Muscle of back (tissue), 11 donors: ENCODE data around the gene RNF20. TPM values are rescaled to one million over a fixed set of nuclear protein-coding genes. Genes with fewer than 3 reads are reported as not detected.
"Not testable (repeated sequence)": the region's sequence is repeated elsewhere in the genome, so short reads cannot be mapped to it uniquely, and the experiment has no call there.

Experiments used
- DNase-seq, 3 donors: peaks; one replicate each; pipeline versions ENCODE4 v3.0.0 to v3.0.0-alpha.2; 2013
- polyA plus RNA-seq, 10 donors: library from polyadenylated mRNA; unstranded; fragments of 120-200 nt; gene quantifications; one replicate each; pipeline ENCODE4 v1.2.1, GENCODE V29; 2013; ENCODE audit not compliant: insufficient read length in 10 of 10

The RNF20 gene
- polyA plus RNA-seq, 10 donors = 31.5 to 45.1 (median 36.3) TPM

GRCh38 chr9:101530076-101530711 lies 3.5 kb upstream of the RNF20 start:
- DNase-seq = peak; percentile 59 to 75 (median 62)

- no peak for DNase-seq
Observed at GRCh38 chr9:101536351-101536750, 2.7 kb downstream of the RNF20 start.

GRCh38 chr9:101536938-101537337 lies 3.3 kb downstream of the RNF20 start:
- peak; percentile 13 to 53 (median 27) for DNase-seq

GRCh38 chr9:101540069-101540468 lies 6.4 kb downstream of the RNF20 start:
- DNase-seq = no peak

GRCh38 chr9:101543098-101543735 lies 9.6 kb downstream of the RNF20 start:
- no peak for DNase-seq

- not testable (repeated sequence) for DNase-seq
Observed at GRCh38 chr9:101549472-101550098, 15.9 kb downstream of the RNF20 start.

- DNase-seq = no peak
Observed at GRCh38 chr9:101561740-101562139, 28.1 kb downstream of the RNF20 start.

GRCh38 chr9:101562966-101563365 lies 29.3 kb downstream of the RNF20 start:
- no peak for DNase-seq

GRCh38 chr9:101564252-101564651 lies 30.6 kb downstream of the RNF20 start:
- no peak for DNase-seq

GRCh38 chr9:101566904-101567724 lies 33.5 kb downstream of the RNF20 start:
- DNase-seq = no peak

DNA sequence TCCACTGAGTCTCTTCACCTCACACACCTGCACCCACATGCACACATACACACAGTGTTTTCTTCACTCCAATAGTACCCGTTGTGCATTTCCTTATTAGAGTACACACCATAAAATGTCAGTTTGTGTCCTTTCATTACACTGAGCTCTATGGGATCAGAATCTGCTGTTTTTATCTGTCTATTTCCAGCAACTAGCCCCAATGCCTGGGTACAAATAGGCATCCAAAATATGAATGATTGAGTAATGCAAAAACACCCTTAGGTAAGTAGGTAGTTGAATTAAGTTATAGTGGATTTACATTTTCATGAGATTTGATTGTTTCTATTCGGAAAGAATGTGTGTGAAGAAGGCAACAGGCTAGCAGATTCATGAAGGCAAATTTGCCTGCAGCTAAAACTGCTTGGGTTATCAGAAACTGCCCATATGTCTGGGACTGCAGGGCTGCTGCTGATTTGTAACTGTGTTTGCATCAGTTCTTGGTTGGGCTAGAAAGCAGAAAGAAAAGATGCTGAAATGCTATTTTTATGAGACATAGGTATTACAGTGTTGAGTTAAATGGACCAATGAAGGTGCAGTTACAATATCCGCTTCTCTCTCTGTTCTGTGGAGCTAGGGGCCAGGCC lies 34.2 kb downstream of the RNF20 start:
- DNase-seq = no peak

- DNase-seq = no peak
Observed at GRCh38 chr9:101569741-101570501, 36.3 kb downstream of the RNF20 start.

GRCh38 chr9:101571114-101571513 lies 37.5 kb downstream of the RNF20 start:
- no peak for DNase-seq

- DNase-seq = no peak
Observed at GRCh38 chr9:101572316-101572715, 38.7 kb downstream of the RNF20 start.

GRCh38 chr9:101574731-101575333 lies 41.2 kb downstream of the RNF20 start:
- no peak for DNase-seq

GRCh38 chr9:101578378-101578777 lies 44.7 kb downstream of the RNF20 start:
- DNase-seq = no peak

- peak in 1 of 3 donors; percentile 35 for DNase-seq
Observed at GRCh38 chr9:101579711-101580545, 46.3 kb downstream of the RNF20 start.

DNA sequence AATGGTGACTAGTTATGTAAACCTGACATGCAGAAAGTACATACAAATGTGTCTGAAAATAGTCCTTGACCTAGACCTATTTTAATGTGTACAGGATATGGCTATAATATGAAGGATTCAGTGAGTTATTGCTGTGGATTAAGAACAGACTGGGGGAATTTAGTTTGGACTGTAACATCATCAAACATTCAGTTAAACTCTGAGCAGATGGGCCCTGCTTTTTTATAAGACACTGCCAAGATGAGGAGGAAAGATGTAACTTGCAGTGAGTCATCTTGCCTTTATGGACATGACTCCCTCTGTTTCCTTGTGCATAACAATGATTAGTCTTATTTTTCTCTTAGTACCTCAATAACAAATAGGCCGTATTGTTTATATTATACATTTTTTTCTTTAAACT lies 48.9 kb downstream of the RNF20 start:
- peak; percentile 22 to 69 (median 59) for DNase-seq

DNA sequence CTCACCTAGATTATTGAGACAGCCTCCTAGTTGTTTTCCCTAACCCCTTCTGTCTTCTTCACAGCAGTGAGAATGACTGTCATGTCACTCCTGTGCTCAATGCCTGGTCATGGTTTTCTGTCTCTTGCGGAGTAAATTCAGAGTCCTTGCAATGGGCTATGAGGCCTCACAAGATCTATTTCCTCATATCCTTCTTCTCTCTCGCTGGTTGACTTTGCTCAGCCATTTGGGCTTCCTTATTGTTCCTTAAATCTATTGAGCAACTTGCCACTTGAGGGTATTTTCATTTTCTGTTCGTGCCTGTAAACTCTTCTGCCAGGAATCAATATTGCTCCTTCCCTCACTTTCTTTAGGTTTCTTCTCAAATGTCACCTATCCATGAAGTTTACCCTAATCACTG lies 52.1 kb downstream of the RNF20 start:
- DNase-seq = peak in 1 of 3 donors; percentile 10

- no peak for DNase-seq
Observed at GRCh38 chr9:101586651-101587050, 53.0 kb downstream of the RNF20 start.
